ENCODE measurements around the gene CATSPERB.

CATSPERB gene

GRCh38 chr14:91754819-91755218 lies 22.9 kb upstream of the CATSPERB start:
- no peak for TF ChIP-seq CTCF (IDR thresholded peaks at IDR 0.05; ENCODE audit: low read depth, low read length)
- no peak overlapping the region for H3K4me3 ChIP-seq (ENCODE audit: low read depth, low read length)

- H3K4me3 ChIP-seq (ENCODE audit: low read depth, low read length): no peak overlapping the region
- TF ChIP-seq CTCF (IDR thresholded peaks at IDR 0.05; ENCODE audit: low read depth, low read length): no peak
Observed at GRCh38 chr14:91754185-91754584, 22.3 kb upstream of the CATSPERB start.

DNA sequence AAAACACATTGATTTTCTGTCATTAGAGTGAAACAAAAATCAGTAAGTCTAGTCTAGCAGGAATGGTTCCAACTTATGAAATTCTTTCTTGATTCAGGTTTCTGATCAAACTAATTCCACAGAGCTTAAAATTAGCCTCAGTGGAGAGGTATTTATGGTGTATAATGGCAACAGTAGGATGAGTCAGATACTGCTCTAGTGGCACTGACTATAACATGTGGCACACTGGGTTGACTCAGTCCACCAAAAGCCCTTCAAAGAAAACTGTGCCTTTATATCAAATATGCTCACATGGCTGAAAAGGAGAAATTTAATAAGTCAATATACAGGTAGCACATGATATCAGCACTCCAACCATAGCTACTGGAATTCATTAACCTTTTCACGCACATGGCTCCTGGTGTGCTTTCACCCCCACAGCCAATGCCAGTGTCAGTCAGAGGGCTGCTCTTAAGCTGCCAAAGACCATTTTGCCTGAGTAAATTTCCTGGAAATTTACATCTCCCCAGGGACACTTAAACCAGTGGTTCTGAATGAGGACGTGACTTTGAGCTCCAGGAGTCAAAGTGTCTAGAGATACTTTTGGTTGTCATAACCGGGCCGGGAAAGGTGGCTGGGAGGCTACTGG lies 21.7 kb upstream of the CATSPERB start:
- no peak for TF ChIP-seq CTCF (IDR thresholded peaks at IDR 0.05; ENCODE audit: low read depth, low read length)
- no peak overlapping the region for H3K4me3 ChIP-seq (ENCODE audit: low read depth, low read length)

GRCh38 chr14:91752961-91753360 lies 21.1 kb upstream of the CATSPERB start:
- no peak overlapping the region for H3K4me3 ChIP-seq (ENCODE audit: low read depth, low read length)
- TF ChIP-seq CTCF (IDR thresholded peaks at IDR 0.05; ENCODE audit: low read depth, low read length): no peak

DNA sequence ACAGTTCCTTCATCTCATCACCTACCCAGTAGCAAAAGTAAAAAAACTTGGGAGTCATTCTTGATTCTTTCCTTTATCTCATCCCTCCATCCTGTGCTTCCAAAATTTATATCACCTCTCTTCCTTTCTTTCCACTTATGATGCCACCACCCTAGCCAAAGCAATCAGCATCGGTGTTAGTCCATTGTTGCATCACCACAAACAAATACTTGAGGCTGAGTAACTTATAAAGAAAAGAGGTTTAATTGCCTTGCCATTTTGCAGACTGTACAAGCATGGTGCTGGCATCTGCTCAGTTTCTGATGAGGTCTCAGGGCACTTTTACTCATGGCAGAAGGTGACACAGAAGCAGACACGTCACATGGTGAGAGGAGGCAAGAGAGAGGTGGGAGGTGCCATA lies 19.8 kb upstream of the CATSPERB start:
- TF ChIP-seq CTCF (IDR thresholded peaks at IDR 0.05; ENCODE audit: low read depth, low read length): no peak
- no peak overlapping the region for H3K4me3 ChIP-seq (ENCODE audit: low read depth, low read length)

DNA sequence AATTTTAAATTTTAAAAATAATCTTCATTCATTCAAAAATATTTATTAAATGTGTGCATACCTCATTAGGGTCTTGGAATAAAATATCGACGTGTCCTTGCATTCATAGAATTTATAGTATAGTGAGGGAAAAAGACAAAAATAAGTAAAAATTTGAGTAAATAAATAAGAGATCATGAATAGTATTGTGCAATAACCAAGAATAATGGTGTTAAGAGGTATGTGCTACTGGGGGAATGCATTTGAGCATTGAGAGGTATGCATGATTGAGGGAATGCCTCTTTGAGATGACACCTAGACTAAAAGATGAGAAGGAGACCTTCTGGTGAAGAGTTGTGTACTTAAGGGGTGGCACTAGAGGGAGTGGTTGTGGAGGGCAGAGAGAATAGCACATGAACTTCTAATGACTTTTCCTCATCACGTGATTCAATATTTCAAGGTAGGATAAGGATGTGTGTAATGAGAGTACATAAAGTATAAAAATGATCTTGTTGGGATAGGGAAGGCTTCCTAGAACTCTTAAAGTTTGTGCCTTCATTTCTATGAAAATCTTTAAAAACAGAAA lies 18.8 kb upstream of the CATSPERB start:
- H3K4me3 ChIP-seq (ENCODE audit: low read depth, low read length): no peak overlapping the region
- TF ChIP-seq CTCF (IDR thresholded peaks at IDR 0.05; ENCODE audit: low read depth, low read length): no peak

DNA sequence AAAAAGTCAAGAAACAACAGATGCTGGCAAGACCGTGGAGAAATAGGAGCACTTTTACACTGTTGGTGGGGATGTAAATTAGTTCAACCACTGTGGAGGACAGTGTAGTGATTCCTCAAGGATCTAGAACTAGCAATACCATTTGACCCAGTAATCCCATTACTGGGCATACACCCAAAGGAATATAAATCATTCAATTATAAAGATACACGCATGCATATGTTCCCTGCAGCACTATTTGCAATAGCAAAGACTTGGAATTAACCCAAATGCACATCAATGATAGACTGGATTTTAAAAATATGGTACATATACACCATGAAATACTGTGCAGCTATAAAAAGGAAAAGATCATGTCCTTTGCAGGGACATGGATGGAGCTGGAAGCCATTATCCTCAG lies 18.0 kb upstream of the CATSPERB start:
- no peak for TF ChIP-seq CTCF (IDR thresholded peaks at IDR 0.05; ENCODE audit: low read depth, low read length)

More for the DNA sequence above, 18.0 kb upstream of the CATSPERB start:
- no peak overlapping the region for H3K4me3 ChIP-seq (ENCODE audit: low read depth, low read length)

Measured in WI38 (cell line).